K562 (cell line): ENCODE measurements around the gene KLHL18. TPM values are rescaled to one million over a fixed set of nuclear protein-coding genes. Genes with fewer than 3 reads are reported as not detected.

Experiments used
- CHD2 ChIP-seq: IDR thresholded peaks from 2 replicates; pipeline ENCODE4 v1.6.1; 2011; ENCODE audit warnings: low read depth, low read length
- DIDO1 ChIP-seq: fragments of 450-650 bp; IDR thresholded peaks from 2 replicates; pipeline ENCODE4 v1.6.1; 2016; ENCODE audit warnings: low read depth, missing biosample characterization, missing genetic modification characterization
- ETS2 ChIP-seq: IDR thresholded peaks from 2 replicates; pipeline ENCODE4 v1.6.1; 2016; ENCODE audit warnings: borderline replicate concordance, missing genetic modification characterization, mild to moderate bottlenecking, moderate library complexity, missing compliant biosample characterization; ENCODE audit not compliant: poor library complexity, severe bottlenecking
- HNRNPL ChIP-seq: fragments of 200-400 bp; formaldehyde crosslinking; IDR thresholded peaks from 2 replicates; pipeline ENCODE4 v1.6.1; 2017; ENCODE audit warnings: low read depth, mild to moderate bottlenecking, low read length
- HOXB6 ChIP-seq: fragments of 250-450 bp; sonication (Bioruptor Pico); IDR thresholded peaks from 2 replicates; pipeline ENCODE4 v1.5.1; 2022; ENCODE audit warnings: mild to moderate bottlenecking, borderline replicate concordance
- KDM1A ChIP-seq, 2 experiments: fragments of 450-650 bp; IDR thresholded peaks; 2 replicates each; pipeline ENCODE4 v1.6.1; 2016; ENCODE audit warnings: mild to moderate bottlenecking in 2 of 2
- KDM4B ChIP-seq, 2 experiments: fragments of 450-650 bp in 1 of 2; sonication (generic) in 1 of 2; IDR thresholded peaks; 2 replicates each; pipeline ENCODE4 v1.6.1; 2016 to 2017; ENCODE audit warnings: borderline replicate concordance in 2 of 2, antibody characterized with exemption in 1 of 2, low read depth in 1 of 2, mild to moderate bottlenecking in 1 of 2
- MIER1 ChIP-seq: fragments of 450-650 bp; IDR thresholded peaks from 2 replicates; pipeline ENCODE4 v1.6.1; 2016; ENCODE audit warnings: antibody characterized with exemption, mild to moderate bottlenecking, low read depth
- NFATC3 ChIP-seq: fragments of 450-650 bp; IDR thresholded peaks from 2 replicates; pipeline ENCODE4 v1.6.1; 2017; ENCODE audit warnings: mild to moderate bottlenecking
- NFE2L1 ChIP-seq: fragments of 450-650 bp; IDR thresholded peaks from 2 replicates; pipeline ENCODE4 v1.6.1; 2016; ENCODE audit warnings: missing genetic modification characterization, low read depth, mild to moderate bottlenecking, missing compliant biosample characterization, moderate library complexity, borderline replicate concordance
- SAP30 ChIP-seq: fragments of 200-600 bp; sonication (generic); IDR thresholded peaks from 2 replicates; pipeline ENCODE4 v1.6.1; 2012; ENCODE audit warnings: borderline replicate concordance, low read depth, mild to moderate bottlenecking, moderate library complexity, low read length, control low read depth, inconsistent platforms; ENCODE audit not compliant: insufficient read depth, poor library complexity, severe bottlenecking
- SRF ChIP-seq, 2 experiments: fragments of 250-450, 450-650 bp in 1 of 2; sonication (Bioruptor Pico) in 1 of 2; sonication (generic) in 1 of 2; formaldehyde crosslinking; IDR thresholded peaks; 2 replicates each; pipeline versions ENCODE4 v1.5.0 to v1.5.1; 2020 to 2022; ENCODE audit warnings: mild to moderate bottlenecking in 1 of 2, missing genetic modification reagents in 1 of 2
- TCF7 ChIP-seq: sonication (generic); IDR thresholded peaks from 2 replicates; pipeline ENCODE4 v1.6.1; 2016; ENCODE audit warnings: antibody characterized with exemption, borderline replicate concordance
- ZBTB1 ChIP-seq: sonication (generic); formaldehyde crosslinking; IDR thresholded peaks from 2 replicates; pipeline ENCODE4 v1.8.1; 2023; ENCODE audit warnings: missing genetic modification reagents, low read depth, mild to moderate bottlenecking, borderline replicate concordance
- ZNF354B ChIP-seq: fragments of 250-450 bp; sonication (Bioruptor Pico); IDR thresholded peaks from 2 replicates; pipeline ENCODE4 v1.4.0; 2020
- polyA plus RNA-seq, 8 experiments: library from polyadenylated mRNA; depleted of rRNA in 4 of 8; stranded (reverse) in 5 of 8; unstranded in 3 of 8; fragments of >200 nt; fragmentation: Nextera tagmentation in 2 of 8; fragmentation: Illumina TruSeq in 1 of 8; extraction: Ambion mirVana in 2 of 8; extraction: Trizol in 1 of 8; gene quantifications; 2 replicates each; pipeline versions ENCODE4 v1.2.1 to v1.2.3, GENCODE V29; 2011 to 2014; ENCODE audit warnings: inconsistent platforms in 1 of 8, missing spikeins in 1 of 8
- total RNA-seq, 7 experiments: library from RNA; depleted of rRNA in 6 of 7; stranded (reverse); fragments of >200 nt in 6 of 7; fragmentation: Illumina TruSeq in 2 of 7; extraction: Trizol in 2 of 7; gene quantifications; 2 replicates each; pipeline versions ENCODE4 v1.2.1 to v1.2.3, GENCODE V29; 2011 to 2021; ENCODE audit warnings: low replicate concordance in 1 of 7
- TF ChIP-seq, protein P1 (sequence below): fragments of 200-800 bp; sonication (Bioruptor generic); IDR thresholded peaks from 2 replicates; pipeline ENCODE4 v1.6.1; 2017; ENCODE audit warnings: missing genetic modification characterization, missing compliant biosample characterization
- TF ChIP-seq, protein P2 (sequence below): IDR thresholded peaks from 3 replicates; pipeline ENCODE4 v1.6.1; 2011; ENCODE audit warnings: borderline replicate concordance, mild to moderate bottlenecking, moderate library complexity; ENCODE audit not compliant: insufficient read length; ENCODE audit errors: extremely low read depth
- TF ChIP-seq, protein P3 (sequence below), 2 experiments: fragments of 450-650 bp; IDR thresholded peaks; 2 replicates each; pipeline ENCODE4 v1.6.1; 2018; ENCODE audit warnings: mild to moderate bottlenecking in 2 of 2, low read depth in 1 of 2; ENCODE audit not compliant: partially characterized antibody in 2 of 2

KLHL18 gene
- total and polyA plus RNA-seq, 9 of the 15 experiments (the other 6 are each of a cell fraction or from before 2014, with no cell fraction given) = 26.7 to 97.5 (median 48.7) TPM

DNA sequence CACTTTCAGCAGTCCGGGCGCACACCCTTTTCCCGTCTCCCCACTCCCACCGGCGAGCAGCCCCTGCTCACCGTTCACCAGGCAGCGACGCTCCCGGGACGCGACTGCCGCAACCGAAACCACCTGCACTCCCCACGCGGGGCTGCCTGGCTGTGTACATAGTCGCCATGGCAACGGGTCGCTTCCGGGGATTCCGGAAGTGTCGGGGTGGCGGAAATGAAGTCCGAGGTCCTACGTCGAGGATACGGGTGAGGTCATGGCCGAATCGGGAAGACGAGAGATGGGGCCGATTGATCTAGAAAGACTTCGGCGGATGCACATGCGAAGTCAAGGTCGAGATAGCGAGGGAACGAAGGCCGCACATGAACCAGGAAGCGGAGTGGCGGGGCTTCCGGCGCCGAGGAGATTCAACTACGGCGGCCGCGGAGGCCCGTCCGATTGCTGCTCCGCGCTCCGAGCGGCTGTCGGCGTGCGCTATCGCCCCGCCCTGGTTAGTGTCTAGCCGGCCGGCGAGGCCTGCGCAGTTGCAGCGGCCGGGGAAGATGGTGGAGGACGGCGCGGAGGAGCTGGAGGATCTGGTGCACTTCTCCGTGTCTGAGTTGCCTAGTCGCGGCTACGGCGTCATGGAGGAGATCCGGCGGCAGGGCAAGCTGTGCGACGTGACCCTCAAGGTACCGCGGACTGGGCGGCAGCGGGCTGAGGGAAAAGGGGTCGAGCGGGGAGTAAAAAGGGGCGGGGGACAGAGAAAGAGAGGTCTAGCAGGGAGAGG, at the start of gene KLHL18, which contains the start of gene KIF9 (continued):
- TF ChIP-seq, protein P1, sequence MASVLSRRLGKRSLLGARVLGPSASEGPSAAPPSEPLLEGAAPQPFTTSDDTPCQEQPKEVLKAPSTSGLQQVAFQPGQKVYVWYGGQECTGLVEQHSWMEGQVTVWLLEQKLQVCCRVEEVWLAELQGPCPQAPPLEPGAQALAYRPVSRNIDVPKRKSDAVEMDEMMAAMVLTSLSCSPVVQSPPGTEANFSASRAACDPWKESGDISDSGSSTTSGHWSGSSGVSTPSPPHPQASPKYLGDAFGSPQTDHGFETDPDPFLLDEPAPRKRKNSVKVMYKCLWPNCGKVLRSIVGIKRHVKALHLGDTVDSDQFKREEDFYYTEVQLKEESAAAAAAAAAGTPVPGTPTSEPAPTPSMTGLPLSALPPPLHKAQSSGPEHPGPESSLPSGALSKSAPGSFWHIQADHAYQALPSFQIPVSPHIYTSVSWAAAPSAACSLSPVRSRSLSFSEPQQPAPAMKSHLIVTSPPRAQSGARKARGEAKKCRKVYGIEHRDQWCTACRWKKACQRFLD (CRISPR knock-in tag) = peak; percentile 79; the same call in 1 of the 2 replicates
- TF ChIP-seq SAP30 = peak; percentile 100
- peak in 1 of 2 experiments; percentile 91; a peak in 2 of 4 replicates for TF ChIP-seq KDM4B (IDR thresholded peaks at IDR 0.05; ENCODE audit: borderline replicate concordance in 2 of 2, low read depth in 1 of 2)
- TF ChIP-seq CHD2 = peak; percentile 14
- TF ChIP-seq, protein P2, sequence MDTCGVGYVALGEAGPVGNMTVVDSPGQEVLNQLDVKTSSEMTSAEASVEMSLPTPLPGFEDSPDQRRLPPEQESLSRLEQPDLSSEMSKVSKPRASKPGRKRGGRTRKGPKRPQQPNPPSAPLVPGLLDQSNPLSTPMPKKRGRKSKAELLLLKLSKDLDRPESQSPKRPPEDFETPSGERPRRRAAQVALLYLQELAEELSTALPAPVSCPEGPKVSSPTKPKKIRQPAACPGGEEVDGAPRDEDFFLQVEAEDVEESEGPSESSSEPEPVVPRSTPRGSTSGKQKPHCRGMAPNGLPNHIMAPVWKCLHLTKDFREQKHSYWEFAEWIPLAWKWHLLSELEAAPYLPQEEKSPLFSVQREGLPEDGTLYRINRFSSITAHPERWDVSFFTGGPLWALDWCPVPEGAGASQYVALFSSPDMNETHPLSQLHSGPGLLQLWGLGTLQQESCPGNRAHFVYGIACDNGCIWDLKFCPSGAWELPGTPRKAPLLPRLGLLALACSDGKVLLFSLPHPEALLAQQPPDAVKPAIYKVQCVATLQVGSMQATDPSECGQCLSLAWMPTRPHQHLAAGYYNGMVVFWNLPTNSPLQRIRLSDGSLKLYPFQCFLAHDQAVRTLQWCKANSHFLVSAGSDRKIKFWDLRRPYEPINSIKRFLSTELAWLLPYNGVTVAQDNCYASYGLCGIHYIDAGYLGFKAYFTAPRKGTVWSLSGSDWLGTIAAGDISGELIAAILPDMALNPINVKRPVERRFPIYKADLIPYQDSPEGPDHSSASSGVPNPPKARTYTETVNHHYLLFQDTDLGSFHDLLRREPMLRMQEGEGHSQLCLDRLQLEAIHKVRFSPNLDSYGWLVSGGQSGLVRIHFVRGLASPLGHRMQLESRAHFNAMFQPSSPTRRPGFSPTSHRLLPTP = no peak
- TF ChIP-seq NFATC3 = no peak
- no peak for TF ChIP-seq TCF7
- no peak for TF ChIP-seq HNRNPL
- no peak for TF ChIP-seq KDM1A (IDR thresholded peaks at IDR 0.05)
- TF ChIP-seq ZNF354B (CRISPR knock-in tag) = no peak
- no peak; the same call in 1 of the 2 replicates for TF ChIP-seq MIER1
- TF ChIP-seq HOXB6 (CRISPR knock-in tag) = no peak
- TF ChIP-seq, protein P3, sequence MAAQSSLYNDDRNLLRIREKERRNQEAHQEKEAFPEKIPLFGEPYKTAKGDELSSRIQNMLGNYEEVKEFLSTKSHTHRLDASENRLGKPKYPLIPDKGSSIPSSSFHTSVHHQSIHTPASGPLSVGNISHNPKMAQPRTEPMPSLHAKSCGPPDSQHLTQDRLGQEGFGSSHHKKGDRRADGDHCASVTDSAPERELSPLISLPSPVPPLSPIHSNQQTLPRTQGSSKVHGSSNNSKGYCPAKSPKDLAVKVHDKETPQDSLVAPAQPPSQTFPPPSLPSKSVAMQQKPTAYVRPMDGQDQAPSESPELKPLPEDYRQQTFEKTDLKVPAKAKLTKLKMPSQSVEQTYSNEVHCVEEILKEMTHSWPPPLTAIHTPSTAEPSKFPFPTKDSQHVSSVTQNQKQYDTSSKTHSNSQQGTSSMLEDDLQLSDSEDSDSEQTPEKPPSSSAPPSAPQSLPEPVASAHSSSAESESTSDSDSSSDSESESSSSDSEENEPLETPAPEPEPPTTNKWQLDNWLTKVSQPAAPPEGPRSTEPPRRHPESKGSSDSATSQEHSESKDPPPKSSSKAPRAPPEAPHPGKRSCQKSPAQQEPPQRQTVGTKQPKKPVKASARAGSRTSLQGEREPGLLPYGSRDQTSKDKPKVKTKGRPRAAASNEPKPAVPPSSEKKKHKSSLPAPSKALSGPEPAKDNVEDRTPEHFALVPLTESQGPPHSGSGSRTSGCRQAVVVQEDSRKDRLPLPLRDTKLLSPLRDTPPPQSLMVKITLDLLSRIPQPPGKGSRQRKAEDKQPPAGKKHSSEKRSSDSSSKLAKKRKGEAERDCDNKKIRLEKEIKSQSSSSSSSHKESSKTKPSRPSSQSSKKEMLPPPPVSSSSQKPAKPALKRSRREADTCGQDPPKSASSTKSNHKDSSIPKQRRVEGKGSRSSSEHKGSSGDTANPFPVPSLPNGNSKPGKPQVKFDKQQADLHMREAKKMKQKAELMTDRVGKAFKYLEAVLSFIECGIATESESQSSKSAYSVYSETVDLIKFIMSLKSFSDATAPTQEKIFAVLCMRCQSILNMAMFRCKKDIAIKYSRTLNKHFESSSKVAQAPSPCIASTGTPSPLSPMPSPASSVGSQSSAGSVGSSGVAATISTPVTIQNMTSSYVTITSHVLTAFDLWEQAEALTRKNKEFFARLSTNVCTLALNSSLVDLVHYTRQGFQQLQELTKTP (IDR thresholded peaks at IDR 0.05; ENCODE audit: low read depth in 1 of 2, partially characterized antibody in 2 of 2) = peak; percentile 47 to 50
- peak; percentile 58 for TF ChIP-seq ETS2 (tag)
- no peak for TF ChIP-seq NFE2L1
- peak; percentile 41; the same call in 1 of the 2 replicates for TF ChIP-seq ZBTB1
- TF ChIP-seq DIDO1 (tag) = peak; percentile 94; the same call in 1 of the 2 replicates
- peak in 1 of 2 experiments; percentile 70; a peak in 1 of 4 replicates for TF ChIP-seq SRF (CRISPR knock-in tag; IDR thresholded peaks at IDR 0.05)
